Gastroesophageal sphincter (tissue), 4 donors: ENCODE measurements around the gene SMG7. TPM values are rescaled to one million over a fixed set of nuclear protein-coding genes. Genes with fewer than 3 reads are reported as not detected.

Experiments
- ATAC-seq: fragments of 150-250 bp; one replicate; pipeline ENCODE4 v1.9.1; 2016; ENCODE audit warnings: mild to moderate bottlenecking, moderate library complexity
- H3K27ac ChIP-seq, 4 donors: fragments of 200-600 bp; sonication (generic) in 3 of 4; 1 replicate in 3 of 4; 2 replicates in 1 of 4; pipeline ENCODE4 v1.5.1; 2016 to 2019
- H3K27me3 ChIP-seq: fragments of 200-600 bp; sonication (generic); one replicate; pipeline ENCODE4 v1.5.1; 2019
- H3K36me3 ChIP-seq, 2 donors: fragments of 200-600 bp; sonication (generic); one replicate each; pipeline ENCODE4 v1.5.1; 2019; ENCODE audit warnings: control low read depth in 1 of 2
- H3K4me1 ChIP-seq, 3 donors: fragments of 200-600 bp; sonication (generic); 1 replicate in 2 of 3; 2 replicates in 1 of 3; pipeline ENCODE4 v1.5.1; 2016 to 2019; ENCODE audit warnings: control low read depth in 2 of 3
- H3K4me3 ChIP-seq, 2 donors: fragments of 200-600 bp; sonication (generic); one replicate each; pipeline ENCODE4 v1.5.1; 2019; ENCODE audit warnings: mild to moderate bottlenecking in 1 of 2, moderate library complexity in 1 of 2
- H3K9me3 ChIP-seq, 3 donors: fragments of 200-600 bp; sonication (generic); one replicate each; pipeline ENCODE4 v1.5.1; 2017 to 2019; ENCODE audit warnings: control low read depth in 2 of 3
- CTCF ChIP-seq, 4 experiments: fragments of 200-600 bp in 2 of 4; fragments of 450-650 bp in 2 of 4; sonication (generic) in 1 of 4; IDR thresholded peaks; one replicate each; pipeline ENCODE4 v1.5.1; 2017 to 2019; ENCODE audit warnings: antibody characterized with exemption in 4 of 4, mild to moderate bottlenecking in 2 of 4, moderate library complexity in 2 of 4
- EP300 ChIP-seq: sonication (generic); formaldehyde crosslinking; IDR thresholded peaks from one replicate; pipeline ENCODE4 v1.6.1; 2017; ENCODE audit warnings: antibody characterized with exemption, mild to moderate bottlenecking
- POLR2A ChIP-seq, 2 donors: fragments of 450-650 bp; IDR thresholded peaks; one replicate each; pipeline ENCODE4 v1.6.1; 2017; ENCODE audit warnings: antibody characterized with exemption in 2 of 2, mild to moderate bottlenecking in 2 of 2, moderate library complexity in 1 of 2
- POLR2AphosphoS5 ChIP-seq: sonication (generic); formaldehyde crosslinking; IDR thresholded peaks from one replicate; pipeline ENCODE4 v1.6.1; 2017; ENCODE audit warnings: antibody characterized with exemption
- WGBS, 2 donors: methylation state at CpG; one replicate each; pipeline ENCODE4 v1.1.5; 2018; ENCODE audit warnings: low coverage in 1 of 2; 5-methylcytosine and 5-hydroxymethylcytosine counted together
- total RNA-seq, 4 donors: library from RNA; depleted of rRNA; stranded (reverse); fragments of >200 nt; gene quantifications; one replicate each; pipeline ENCODE4 v1.1.0, GENCODE V29; 2016

The SMG7 gene
- total RNA-seq, 4 donors from 2014 or later, result 31.9 to 55.9 (median 38.2) TPM

GRCh38 chr1:183570451-183570850, 98.2 kb downstream of the SMG7 start:
- 80 to 88% methylated on average over 1 to 3 of the region's 4 CpGs for WGBS, 2 donors
- no peaks in the 10 kb centered on the region for H3K36me3 ChIP-seq
- peaks cover 0 to 7% (median 0%) of the 10 kb centered on the region in 3 donors for H3K4me1 ChIP-seq
- no peak for ATAC-seq
- no peaks in the 10 kb centered on the region for H3K27me3 ChIP-seq
- no peak for TF ChIP-seq CTCF (IDR thresholded peaks at IDR 0.05)
- no peak for TF ChIP-seq POLR2A (IDR thresholded peaks at IDR 0.05)
- TF ChIP-seq EP300, result no peak
- no peak for TF ChIP-seq POLR2AphosphoS5
- no peak overlapping the region for H3K27ac ChIP-seq
- no peak overlapping the region for H3K4me3 ChIP-seq
- no peaks in the 10 kb centered on the region for H3K9me3 ChIP-seq

- no peak overlapping the region for H3K27ac ChIP-seq
- no peaks in the 10 kb centered on the region for H3K9me3 ChIP-seq
- TF ChIP-seq CTCF (IDR thresholded peaks at IDR 0.05), result no peak
- no peak for TF ChIP-seq POLR2AphosphoS5
- no peak for TF ChIP-seq EP300
- TF ChIP-seq POLR2A (IDR thresholded peaks at IDR 0.05), result no peak
- no peaks in the 10 kb centered on the region for H3K36me3 ChIP-seq
- no peak for ATAC-seq
- WGBS, 2 donors, result 73 to 93% methylated on average over 4 of the region's 4 CpGs
- no peaks in the 10 kb centered on the region for H3K27me3 ChIP-seq
- H3K4me3 ChIP-seq, result no peak overlapping the region
- peaks cover 0 to 7% (median 0%) of the 10 kb centered on the region in 3 donors for H3K4me1 ChIP-seq
These were observed 99.5 kb downstream of the SMG7 start for GRCh38 chr1:183571678-183572268.

GRCh38 chr1:183572721-183573120, 100.4 kb downstream of the SMG7 start:
- H3K4me3 ChIP-seq, result no peak overlapping the region
- no peaks in the 10 kb centered on the region for H3K9me3 ChIP-seq
- no peaks in the 10 kb centered on the region for H3K36me3 ChIP-seq
- TF ChIP-seq POLR2AphosphoS5, result no peak
- no peak for TF ChIP-seq POLR2A (IDR thresholded peaks at IDR 0.05)
- TF ChIP-seq EP300, result no peak
- no peak for TF ChIP-seq CTCF (IDR thresholded peaks at IDR 0.05)
- no peaks in the 10 kb centered on the region for H3K27me3 ChIP-seq
- H3K27ac ChIP-seq, result no peak overlapping the region
- WGBS, 2 donors, result no CpG with 5 or more reads among the region's 1 CpG
- no peak for ATAC-seq
- H3K4me1 ChIP-seq, result peaks cover 0 to 1% (median 0%) of the 10 kb centered on the region in 3 donors

DNA sequence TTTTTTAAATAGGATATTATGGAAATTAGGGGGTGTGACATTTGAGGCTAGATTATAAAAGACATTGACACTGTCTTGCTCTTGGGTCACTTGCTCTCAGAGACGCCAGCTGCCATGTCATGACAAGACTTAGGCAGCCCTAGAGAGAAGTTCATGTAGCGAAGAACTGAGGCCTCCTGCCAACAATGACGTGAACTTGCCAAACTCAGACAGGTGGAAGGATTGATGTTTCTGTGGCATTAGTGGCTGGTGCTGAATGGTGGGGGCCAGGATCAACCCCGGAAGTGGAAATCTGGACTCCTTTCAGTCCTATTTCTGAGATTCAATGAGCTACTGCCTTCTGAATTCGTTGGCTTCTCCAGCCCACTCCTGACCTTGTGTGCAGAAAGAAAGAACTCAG, 103.3 kb downstream of the SMG7 start:
- Histone ChIP-seq H3K36me3 (no peaks in the 10 kb centered on the region), H3K9me3 (no peaks in the 10 kb centered on the region), H3K4me3 (no peak overlapping the region), H3K27me3 (no peaks in the 10 kb centered on the region), H3K4me1 (no peaks in the 10 kb centered on the region), H3K27ac (peak overlapping the region in 1 of 4 donors; percentile 8)
- TF ChIP-seq POLR2A (IDR thresholded peaks at IDR 0.05), result no peak
- no peak for TF ChIP-seq CTCF (IDR thresholded peaks at IDR 0.05)
- no peak for TF ChIP-seq EP300
- TF ChIP-seq POLR2AphosphoS5, result no peak
- WGBS, 2 donors, result 68 to 92% methylated on average over 4 to 5 of the region's 5 CpGs
- ATAC-seq, result no peak

- Histone ChIP-seq H3K36me3 (no peaks in the 10 kb centered on the region), H3K27me3 (no peaks in the 10 kb centered on the region), H3K4me1 (no peaks in the 10 kb centered on the region), H3K9me3 (no peaks in the 10 kb centered on the region), H3K4me3 (no peak overlapping the region), H3K27ac (peak overlapping the region in 2 of 4 donors; percentile 8 to 42)
- TF ChIP-seq POLR2A (IDR thresholded peaks at IDR 0.05), result no peak
- no peak for TF ChIP-seq CTCF (IDR thresholded peaks at IDR 0.05)
- TF ChIP-seq POLR2AphosphoS5, result no peak
- ATAC-seq, result no peak
- 57 to 77% methylated on average over 4 to 7 of the region's 8 CpGs for WGBS, 2 donors
These were observed 104.2 kb downstream of the SMG7 start for GRCh38 chr1:183576537-183576936.
